AML-193 (cell line): ENCODE results near the gene EFHC2.
"Not testable (repeated sequence)": the region's sequence is repeated elsewhere in the genome, so short reads cannot be mapped to it uniquely, and the experiment has no call there.

Source experiments
- DNase-seq, 2 experiments: peaks; one replicate each; lab custom pipeline; 2025; lab: John Stamatoyannopoulos, UW

EFHC2 gene

DNA sequence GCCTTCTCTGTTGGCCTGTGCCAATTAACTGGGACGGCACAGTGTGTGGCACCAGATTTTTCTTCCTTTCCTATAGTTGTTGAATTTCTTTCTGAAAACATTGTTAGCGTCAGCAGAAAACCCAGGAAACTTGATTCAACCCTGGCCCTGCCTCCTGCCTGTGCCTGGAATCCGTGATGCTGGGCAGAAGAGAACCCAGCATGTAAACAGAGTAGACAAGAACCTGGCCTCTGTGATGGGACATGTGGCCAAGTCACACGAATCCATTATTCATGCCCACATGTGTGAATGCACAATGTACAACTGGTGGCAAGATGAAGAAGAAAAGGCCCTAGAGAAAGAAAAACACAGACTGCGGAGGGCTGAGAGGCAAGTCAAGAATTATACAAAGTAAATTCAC lies 111.4 kb downstream of the EFHC2 start:
- DNase-seq = no peak

- no peak for DNase-seq
Measured at GRCh38 chrX:44228621-44229020, 114.9 kb downstream of the EFHC2 start.

- DNase-seq = no peak
Measured at GRCh38 chrX:44227991-44228390, 115.5 kb downstream of the EFHC2 start.

GRCh38 chrX:44225667-44226066 lies 117.8 kb downstream of the EFHC2 start:
- no peak for DNase-seq

- DNase-seq = no peak
Measured at GRCh38 chrX:44224760-44225159, 118.7 kb downstream of the EFHC2 start.

DNA sequence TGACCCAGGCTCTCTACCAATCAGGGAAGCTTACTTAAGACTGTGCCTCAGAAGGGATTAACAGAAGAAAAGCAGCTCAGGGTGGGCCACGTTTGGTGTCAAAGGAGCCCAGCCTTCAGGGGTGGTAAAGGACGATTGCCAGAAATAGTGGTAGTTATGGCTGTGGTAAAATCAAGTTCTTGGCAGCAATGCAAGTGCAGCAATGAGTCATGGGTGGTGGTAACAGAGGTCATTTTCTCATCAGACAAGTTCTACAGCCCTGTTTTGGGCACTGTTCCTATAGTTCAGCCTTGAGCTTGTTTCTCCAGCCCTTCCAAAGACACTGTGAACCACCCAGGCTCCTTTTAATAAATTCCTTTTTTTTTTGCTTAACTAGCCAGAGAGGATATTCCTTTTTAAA lies 120.3 kb downstream of the EFHC2 start:
- no peak for DNase-seq

DNA sequence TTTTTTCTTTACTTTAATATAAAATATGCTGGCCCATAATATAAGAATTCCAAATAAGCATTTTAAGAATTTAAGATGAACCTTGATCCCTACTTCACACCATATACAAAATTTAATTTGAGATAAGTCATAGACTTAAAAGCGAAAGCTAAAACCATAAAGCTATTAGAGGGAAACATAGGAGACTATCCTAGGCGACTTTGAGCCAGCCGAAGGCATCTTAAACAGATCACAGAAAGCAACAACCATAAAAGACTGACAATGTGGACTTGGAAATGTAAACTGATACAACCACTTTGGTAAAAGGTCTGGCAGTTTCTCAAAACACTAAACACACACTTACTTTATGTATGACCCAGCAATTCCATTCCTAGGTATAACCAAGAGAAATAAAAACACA lies 125.0 kb downstream of the EFHC2 start:
- DNase-seq = no peak

GRCh38 chrX:44216171-44216570 lies 127.3 kb downstream of the EFHC2 start:
- no peak for DNase-seq

DNA sequence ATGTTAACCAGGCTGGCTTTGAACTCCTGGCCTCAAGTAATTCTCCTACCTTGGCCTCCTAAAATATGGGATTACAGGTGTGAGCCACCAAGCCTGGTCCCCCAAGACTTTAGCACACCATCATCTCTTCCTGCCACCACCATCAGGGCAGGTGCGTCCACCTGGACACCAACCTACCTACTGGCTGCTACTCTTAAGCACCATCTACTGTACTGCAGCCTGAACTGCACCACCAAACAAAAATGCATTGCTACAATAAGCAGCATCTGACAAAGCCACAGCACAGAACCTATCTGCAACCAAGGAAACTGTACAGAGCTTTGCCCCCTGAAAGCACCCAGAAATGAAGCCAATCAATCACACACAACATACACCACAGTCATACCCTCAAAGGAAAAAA lies 139.7 kb downstream of the EFHC2 start:
- DNase-seq = no peak

GRCh38 chrX:44202596-44202995 lies 140.9 kb downstream of the EFHC2 start:
- no peak for DNase-seq

GRCh38 chrX:44189116-44189515 lies 154.4 kb downstream of the EFHC2 start:
- DNase-seq = no peak

DNA sequence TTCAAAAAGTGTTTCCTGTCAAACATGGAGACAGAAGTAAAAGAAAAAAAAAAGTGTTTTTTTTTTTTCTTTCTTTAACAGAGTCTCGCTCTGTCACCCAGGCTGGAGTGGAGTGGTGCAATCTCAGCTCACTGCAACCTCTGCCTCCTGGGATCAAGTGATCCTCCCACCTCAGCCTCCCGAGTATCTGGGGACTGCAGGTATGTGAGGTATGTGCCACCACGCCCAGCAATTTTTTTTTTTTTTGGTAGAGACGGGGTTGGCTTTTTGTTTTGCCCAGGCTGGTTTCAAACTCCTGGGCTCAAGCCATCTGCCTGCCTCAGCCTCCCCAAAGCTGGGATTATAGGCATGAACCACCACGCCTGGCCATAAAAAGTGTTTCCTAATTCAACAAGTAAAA lies 155.6 kb downstream of the EFHC2 start:
- DNase-seq = not testable (repeated sequence)

GRCh38 chrX:44183329-44183728 lies 160.1 kb downstream of the EFHC2 start:
- no peak for DNase-seq

DNA sequence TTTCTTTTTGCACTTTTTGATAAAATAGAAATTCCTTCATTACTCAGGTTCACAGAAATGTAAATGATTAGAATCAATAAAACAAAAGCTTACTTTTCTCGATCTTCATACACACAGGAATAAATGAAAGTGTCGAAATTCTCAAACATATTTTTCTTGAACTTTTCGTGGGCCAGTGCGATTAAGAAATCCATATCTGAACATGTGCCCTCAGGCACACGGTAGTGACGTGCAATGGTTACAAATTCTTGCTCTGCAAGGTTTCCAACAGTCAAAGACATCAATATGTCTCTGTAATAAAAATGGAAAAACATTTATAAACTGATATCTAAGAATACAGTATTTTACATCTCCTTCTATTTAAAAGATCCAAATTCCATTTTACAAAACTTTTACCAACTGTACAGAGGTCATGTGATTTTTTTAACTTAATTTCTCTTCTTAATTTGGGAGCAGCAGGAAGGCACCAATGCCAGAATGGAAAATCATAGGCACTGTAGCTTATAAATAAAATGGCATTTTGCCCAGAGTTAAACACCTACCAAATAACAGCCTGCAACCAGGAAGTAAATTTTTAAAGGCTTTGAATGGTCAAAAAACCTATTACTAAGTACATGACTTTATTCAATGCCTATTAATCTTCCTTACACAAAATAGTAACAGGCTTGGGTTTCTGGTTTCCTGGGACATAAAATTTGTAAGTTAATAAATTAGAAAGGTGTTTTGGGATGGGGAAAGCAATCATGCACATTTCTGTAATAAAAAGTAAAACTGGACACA lies 165.0 kb downstream of the EFHC2 start:
- DNase-seq = no peak

DNA sequence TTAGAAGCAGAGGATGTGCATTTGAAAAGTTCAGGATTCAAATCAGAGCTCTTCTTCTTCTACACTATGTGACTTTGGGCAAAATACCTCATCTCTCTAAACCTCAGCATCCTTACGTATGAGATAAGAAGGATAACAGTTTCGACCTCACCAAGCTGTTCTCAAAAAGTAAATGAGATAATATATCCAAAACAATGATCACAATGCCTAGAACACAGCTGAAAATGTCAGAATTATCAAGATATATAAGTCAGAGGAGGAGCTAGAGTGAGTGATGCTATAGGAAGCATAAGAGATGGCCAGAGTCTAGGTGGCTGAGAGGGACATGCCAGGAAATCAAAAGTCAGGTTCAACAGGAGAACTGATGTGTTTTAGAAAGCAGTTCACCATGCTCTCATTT lies 168.0 kb downstream of the EFHC2 start:
- DNase-seq = no peak

DNA sequence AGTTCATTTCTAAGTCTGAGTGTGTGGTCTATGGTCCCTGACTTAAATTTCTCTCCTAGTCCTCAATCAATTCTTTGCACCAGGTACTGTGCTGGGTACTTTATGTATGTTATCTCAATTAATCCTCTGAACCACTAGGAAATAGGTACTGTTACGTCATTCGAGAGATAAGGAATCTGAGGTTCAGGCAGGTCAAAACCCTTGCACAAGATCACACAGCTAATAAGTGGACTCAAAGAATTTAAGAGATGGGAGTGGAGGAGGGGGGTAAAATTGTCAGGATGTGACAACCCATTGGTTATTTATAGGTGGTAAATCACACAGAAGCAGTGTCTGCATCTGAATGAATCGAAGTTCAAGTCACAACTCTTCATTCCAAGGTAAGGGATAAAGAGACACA lies 169.4 kb downstream of the EFHC2 start:
- no peak for DNase-seq

DNA sequence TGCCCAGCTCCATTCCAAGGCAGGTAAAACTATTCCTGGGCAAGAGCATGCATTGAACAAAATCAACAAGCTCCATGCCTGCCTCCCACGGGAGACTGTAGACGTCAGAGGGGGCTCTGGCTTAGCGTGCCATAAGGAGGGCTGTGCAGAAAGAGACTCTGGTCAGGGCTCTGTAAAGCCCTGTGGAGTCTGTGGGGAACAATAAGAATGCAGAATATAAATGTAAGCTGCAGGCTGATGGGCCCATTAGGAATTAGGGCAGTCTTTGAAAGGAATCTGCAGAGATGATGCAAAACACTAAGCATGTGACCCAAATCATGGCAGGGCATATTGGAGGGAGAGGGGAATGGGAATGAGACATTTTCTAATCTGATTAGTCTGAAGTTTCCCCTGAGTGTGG lies 170.3 kb downstream of the EFHC2 start:
- DNase-seq = no peak

DNA sequence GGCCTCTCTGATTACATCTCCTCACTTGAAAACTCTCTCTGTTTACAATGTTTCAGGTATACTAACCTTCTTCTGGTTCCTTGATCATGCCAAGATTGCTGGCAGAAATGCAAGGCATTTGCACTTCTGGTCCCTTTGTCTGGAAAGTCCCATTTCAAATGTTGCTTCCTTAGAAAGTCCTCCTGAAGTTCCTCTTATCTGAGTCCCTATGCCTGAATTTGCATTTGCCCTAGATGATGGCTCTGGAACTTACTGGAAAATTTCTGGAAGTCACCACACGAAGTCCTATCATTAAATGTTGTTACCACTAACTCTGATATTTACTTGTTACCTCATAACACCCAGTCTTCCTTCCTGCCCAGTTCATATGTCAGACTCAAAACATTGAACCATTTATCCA lies 176.4 kb downstream of the EFHC2 start:
- DNase-seq = no peak

DNA sequence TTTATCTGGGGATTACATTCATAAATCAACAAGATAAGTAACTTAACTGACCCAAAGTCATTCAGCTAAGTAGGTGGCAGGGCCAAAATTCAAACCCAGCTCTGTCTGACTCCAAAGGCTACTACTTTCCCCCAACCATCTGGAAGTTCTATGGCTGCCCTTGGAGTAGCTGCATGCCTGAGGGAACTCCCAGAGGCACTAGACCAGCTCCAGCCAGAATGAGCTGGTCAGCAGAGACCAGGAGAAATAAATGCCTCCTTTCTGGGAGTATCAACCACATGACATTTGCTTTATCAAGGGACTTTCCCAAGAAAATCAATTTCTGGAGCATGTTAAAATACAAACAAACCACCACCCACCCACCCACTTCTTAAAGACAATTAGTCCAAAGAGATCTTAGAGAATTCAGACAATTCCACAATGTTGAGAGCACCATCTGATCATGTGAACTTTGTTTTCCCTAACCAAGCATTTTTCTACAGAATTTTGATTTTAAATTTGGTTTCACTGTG lies 180.5 kb downstream of the EFHC2 start:
- DNase-seq = no peak

DNA sequence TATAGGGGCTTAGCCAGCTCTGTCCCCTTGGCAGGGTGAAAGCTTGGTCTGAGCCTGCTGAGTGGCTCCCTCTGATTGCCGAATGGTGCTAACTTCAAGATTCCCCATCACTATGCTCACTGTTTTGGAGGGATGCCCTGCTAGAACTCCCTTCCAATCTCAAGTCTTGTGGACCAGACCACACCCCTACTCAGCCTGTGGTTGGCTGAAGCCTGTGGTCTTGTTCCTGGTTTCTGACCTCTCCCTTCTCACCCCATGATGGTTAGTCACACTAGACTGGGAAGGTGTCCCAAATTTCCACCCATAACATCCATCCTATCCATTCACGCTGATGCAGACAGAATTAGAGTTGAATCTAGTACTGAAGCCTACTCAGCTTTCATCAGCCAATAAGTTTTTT lies 185.6 kb downstream of the EFHC2 start:
- no peak for DNase-seq

DNA sequence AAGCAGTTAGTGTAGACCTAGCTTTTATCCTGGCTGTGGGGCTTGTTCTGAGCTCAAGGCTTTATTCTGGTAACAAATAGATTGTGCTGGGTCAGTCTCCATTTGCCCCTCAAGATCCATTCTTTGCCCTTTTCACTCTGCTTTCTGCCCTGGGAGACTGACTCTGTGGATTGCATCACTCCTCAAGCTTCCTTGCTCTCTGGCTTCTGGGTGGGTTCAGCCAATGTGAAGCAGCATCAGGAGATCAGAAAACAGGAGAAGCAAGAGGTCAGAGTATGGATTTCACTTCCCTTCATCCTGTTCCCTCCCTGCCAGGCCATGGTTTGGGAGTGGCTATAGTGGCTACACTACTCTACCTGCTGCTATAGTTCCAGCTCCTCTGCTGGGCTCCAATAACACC lies 186.2 kb downstream of the EFHC2 start:
- DNase-seq = no peak

DNA sequence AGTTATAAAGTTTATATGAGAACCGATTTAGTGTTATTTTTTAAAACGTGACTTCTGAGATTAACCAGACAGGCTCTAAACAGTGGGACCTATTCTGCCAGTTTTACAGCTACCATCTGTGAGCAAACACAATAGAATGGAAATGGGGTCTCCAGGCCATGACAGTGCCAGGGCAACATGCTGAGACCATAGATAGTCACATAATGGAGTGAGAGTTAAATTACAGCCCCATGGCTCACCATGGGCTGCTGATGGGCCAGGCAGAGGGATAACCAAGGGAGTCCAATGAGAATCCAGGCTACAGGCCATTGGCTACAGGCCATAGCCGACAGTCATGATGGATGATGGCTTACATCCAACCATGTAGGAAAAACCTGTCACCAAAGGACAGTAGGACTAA lies 186.7 kb downstream of the EFHC2 start:
- no peak for DNase-seq

GRCh38 chrX:44155126-44155525 lies 188.3 kb downstream of the EFHC2 start:
- DNase-seq = no peak

- DNase-seq = peak in 1 of 2 experiments; percentile 1
Measured at GRCh38 chrX:44152852-44153251, 190.6 kb downstream of the EFHC2 start.
